Esophagus muscularis mucosa (tissue), 3 donors: ENCODE data around the gene ATP9A.

Experiments
- CTCF ChIP-seq, 3 experiments: fragments of 200-600 bp in 2 of 3; fragments of 450-650 bp in 1 of 3; sonication (generic) in 2 of 3; IDR thresholded peaks; one replicate each; pipeline ENCODE4 v1.5.1; 2017 to 2019; ENCODE audit warnings: antibody characterized with exemption in 3 of 3, mild to moderate bottlenecking in 2 of 3, moderate library complexity in 1 of 3
- EP300 ChIP-seq: sonication (generic); formaldehyde crosslinking; IDR thresholded peaks from one replicate; pipeline ENCODE4 v1.6.1; 2017; ENCODE audit warnings: antibody characterized with exemption

GRCh38 chr20:51553897-51554486 lies 214.2 kb downstream of the ATP9A start:
- TF ChIP-seq CTCF (IDR thresholded peaks at IDR 0.05), result no peak
- TF ChIP-seq EP300, result no peak
